HG02678 (cell line): Measurements from ENCODE around the gene CPA4.
A peak's percentile ranks its signal among the peaks of the same experiment; 100 is the strongest.

Experiments
- ATAC-seq: cut with Tn5 transposase; IDR thresholded peaks from one replicate; pipeline ENCODE4 v1.9.1; 2021; ENCODE audit warnings: mild to moderate bottlenecking, moderate library complexity; ENCODE audit not compliant: unreplicated experiment

CPA4 gene

DNA sequence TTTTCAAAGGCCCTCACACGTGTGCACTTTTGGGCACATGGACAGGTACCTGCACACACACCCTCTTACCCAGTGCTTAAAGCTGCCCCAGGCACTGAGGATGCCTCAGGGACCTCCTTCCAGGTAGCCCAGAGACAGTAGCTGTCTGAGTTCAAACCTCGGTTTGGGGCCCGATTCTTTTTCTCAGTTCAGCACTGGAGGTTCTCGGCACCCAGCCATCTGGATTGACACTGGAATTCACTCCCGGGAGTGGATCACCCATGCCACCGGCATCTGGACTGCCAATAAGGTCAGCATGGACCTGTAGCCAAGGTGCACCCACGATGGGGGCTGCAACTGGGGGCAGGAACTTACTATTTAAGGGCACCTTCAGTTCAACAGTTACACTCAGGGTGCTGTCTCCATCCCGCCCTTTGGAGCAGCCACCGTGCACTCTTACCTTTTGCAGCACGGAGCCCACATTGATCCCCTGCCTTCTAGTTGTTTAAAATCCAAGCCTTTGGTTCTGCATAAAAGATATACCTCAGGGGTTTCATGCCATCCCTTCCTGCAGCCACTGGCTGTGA is 69.4 kb downstream of the CPA4 start:
- ATAC-seq, result no peak

- ATAC-seq, result no peak
Observed at GRCh38 chr7:130363026-130363847, 70.3 kb downstream of the CPA4 start.

DNA sequence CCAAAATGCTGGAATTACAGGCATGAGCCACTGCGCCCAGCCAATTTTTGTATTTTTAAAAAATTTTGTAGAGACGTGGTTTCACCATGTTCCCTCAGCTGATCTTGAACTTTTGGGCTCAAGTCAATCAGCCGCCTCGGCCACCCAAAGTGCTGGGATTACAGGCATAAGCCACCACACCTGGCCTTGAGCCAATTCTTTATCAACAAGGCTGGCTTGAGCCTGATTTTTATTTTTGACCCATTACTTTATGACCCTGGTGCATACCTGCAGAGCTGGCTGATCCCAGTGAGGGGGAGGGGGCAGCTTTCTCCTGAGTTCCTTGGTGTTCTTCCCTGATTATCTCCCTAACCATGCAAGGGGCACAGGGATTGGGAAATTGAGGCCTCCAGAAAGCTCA is 71.5 kb downstream of the CPA4 start:
- no peak for ATAC-seq

GRCh38 chr7:130365088-130365487 is 72.1 kb downstream of the CPA4 start:
- ATAC-seq, result no peak

GRCh38 chr7:130365511-130366441 is 72.8 kb downstream of the CPA4 start:
- ATAC-seq, result peak; percentile 81

GRCh38 chr7:130366564-130366963 is 73.6 kb downstream of the CPA4 start:
- no peak for ATAC-seq

GRCh38 chr7:130367088-130367755 is 74.3 kb downstream of the CPA4 start:
- no peak for ATAC-seq

DNA sequence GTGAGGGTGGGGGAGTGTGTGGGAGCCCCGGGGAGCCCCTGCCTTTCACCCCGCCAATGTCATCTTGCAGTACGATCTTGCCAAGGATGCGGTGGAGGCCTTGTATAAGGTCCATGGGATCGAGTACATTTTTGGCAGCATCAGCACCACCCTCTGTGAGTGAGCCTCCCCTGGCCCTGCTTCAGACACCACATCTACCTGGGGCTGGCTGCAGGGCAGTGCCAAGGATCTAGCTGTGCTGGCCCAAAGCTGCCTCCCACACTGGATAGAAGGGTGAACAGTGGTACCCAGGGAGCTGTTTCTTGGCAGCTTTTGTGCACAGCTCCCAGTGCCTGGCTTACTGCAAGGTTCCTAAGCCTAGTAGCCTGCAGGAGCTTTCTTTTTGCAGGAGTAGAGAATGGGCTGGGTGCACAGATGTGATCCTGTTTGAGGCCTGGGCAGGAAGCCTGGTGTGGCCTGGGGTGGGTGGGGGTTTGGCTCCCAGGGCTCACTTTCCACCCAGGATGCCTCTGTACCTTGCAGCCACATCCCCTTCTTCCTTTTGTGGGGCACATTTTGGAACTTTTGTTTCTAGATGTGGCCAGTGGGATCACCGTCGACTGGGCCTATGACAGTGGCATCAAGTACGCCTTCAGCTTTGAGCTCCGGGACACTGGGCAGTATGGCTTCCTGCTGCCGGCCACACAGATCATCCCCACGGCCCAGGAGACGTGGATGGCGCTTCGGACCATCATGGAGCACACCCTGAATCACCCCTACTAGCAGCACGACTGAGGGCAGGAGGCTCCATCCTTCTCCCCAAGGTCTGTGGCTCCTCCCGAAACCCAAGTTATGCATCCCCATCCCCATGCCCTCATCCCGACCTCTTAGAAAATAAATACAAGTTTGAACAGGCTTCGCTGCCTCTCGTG is 75.1 kb downstream of the CPA4 start:
- ATAC-seq, result no peak

GRCh38 chr7:130369110-130369711 is 76.2 kb downstream of the CPA4 start:
- no peak for ATAC-seq

DNA sequence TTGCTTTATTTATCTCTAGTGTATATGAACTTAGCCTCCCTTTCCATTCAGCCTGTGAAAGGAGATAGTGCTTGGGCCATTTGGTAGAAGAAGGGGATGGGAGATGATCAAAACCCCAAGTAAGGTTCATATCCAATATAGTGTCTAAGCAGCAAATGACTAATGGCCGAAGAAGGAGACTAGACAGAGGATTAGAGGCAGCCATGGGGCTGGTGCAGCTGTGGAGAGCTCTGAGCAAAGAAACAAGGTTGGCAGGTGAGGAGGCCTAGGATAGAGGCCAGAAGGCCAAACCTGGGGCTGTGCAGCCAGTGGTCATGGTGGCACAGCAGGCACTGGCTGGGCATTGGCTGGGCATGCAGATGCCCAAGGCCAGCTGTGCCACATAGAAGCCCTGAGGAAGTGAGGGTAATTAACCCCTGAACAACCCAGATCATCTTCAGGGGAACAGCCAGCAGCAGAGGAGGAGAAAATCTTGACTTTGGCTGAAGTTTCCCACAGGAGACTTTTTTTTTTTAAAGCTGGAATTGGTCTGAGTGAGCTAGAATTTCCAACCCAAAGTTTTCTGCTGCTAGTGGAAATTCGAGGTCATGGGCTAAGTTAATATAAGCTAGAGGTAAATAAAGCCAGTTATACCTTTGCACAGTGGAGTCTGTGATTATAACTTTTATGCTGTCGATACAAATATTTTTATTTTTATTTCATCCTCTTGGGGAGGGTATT is 77.0 kb downstream of the CPA4 start:
- no peak for ATAC-seq

DNA sequence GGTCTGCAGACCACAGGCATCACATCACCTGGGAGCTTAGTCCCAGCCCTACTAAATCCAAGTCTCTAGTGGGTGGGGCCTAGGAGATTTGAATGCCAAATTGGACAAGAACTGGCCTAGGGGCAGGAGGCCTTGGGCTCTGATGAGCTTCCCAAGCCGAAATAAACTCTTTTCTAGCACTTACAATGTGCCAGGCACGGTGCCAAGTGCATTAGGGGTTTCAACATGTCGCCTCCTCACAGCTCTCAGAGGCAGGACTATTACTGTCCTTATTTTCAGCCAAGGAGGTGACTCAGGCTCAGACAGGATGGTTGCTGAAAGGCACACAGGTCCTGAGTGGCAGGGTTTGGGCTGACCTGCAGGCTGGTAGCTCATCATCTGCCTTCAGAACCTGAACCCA is 78.1 kb downstream of the CPA4 start:
- ATAC-seq, result no peak

DNA sequence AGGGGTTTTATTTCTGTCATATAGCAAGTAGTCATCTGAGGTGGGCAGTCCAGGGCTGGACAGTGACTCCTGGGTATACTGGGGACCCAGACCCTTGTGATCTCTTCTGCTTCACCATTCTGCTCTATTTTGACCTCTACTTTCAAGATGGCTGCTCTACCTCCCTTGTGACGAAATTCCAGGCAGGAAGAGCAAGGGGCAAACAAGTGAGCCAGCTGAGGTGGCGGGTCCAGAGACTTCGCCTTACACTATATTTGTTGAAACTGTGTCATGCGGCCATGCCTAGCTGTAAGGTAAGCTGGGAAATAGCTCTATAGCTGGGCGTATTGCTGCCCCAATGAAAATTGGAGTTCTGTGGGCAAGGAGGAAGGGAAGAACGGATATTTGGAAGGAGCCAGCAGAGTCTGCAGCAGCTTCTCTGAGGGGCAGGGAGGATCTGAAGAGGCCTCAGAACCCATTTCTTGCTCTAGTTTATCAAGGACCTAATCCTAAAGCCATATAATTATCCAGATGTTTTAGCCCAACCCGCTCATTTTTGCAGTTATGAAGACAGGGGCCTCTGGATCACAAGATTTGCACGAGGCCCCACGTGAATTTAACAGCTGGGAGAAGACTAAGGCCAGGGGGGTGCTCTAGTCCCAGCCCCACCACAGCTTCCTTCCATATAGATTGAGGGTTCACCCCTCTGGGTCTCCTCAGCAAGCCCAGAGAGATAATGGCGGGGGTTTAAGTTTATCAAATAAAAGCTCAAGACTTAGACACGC is 79.6 kb downstream of the CPA4 start:
- ATAC-seq, result no peak
